Neural progenitor cell (in vitro differentiated cells): Measurements from ENCODE around the gene SHISA2.
"Not testable (repeated sequence)": the region's sequence is repeated elsewhere in the genome, so short reads cannot be mapped to it uniquely, and the experiment has no call there.

Experiments
- CTCF ChIP-seq: fragments of 200-600 bp; sonication (generic); IDR thresholded peaks from 2 replicates; pipeline ENCODE4 v1.5.1; 2017; ENCODE audit warnings: antibody characterized with exemption, mild to moderate bottlenecking
- EZH2 ChIP-seq: fragments of 200-600 bp; sonication (generic); IDR thresholded peaks from 2 replicates; pipeline ENCODE4 v1.6.1; 2017; ENCODE audit warnings: antibody characterized with exemption, mild to moderate bottlenecking, moderate library complexity
- EZH2phosphoT487 ChIP-seq: fragments of 200-600 bp; sonication (generic); IDR thresholded peaks from 2 replicates; pipeline ENCODE4 v1.6.1; 2017; ENCODE audit warnings: antibody characterized with exemption

GRCh38 chr13:26068372-26068771 lies 16.6 kb upstream of the SHISA2 start:
- TF ChIP-seq CTCF, EZH2phosphoT487, EZH2: not testable (repeated sequence)
